HEK293 (cell line): ENCODE results near the gene CLNS1A.

Experiments
- GFI1B ChIP-seq: fragments of 450-650 bp; formaldehyde crosslinking; IDR thresholded peaks from 2 replicates; pipeline ENCODE4 v1.5.1; 2016; ENCODE audit warnings: missing biosample characterization, missing genetic modification characterization
- YY1 ChIP-seq: fragments of 450-650 bp; formaldehyde crosslinking; IDR thresholded peaks from 2 replicates; pipeline ENCODE4 v1.5.1; 2018; ENCODE audit warnings: missing biosample characterization, missing genetic modification characterization
- ZBTB20 ChIP-seq: fragments of 450-650 bp; formaldehyde crosslinking; IDR thresholded peaks from 2 replicates; pipeline ENCODE4 v1.5.1; 2016; ENCODE audit warnings: missing biosample characterization, missing genetic modification characterization
- ZNF133 ChIP-seq: fragments of 450-650 bp; formaldehyde crosslinking; IDR thresholded peaks from 2 replicates; pipeline ENCODE4 v1.5.1; 2016; ENCODE audit warnings: missing biosample characterization, missing genetic modification characterization
- ZNF274 ChIP-seq, 2 experiments: fragments of 200-500 bp in 1 of 2; fragments of 450-650 bp in 1 of 2; sonication (Bioruptor generic) in 1 of 2; formaldehyde crosslinking in 1 of 2; IDR thresholded peaks; 2 replicates each; pipeline versions ENCODE4 v1.5.1 to v1.6.1; 2014 to 2016; ENCODE audit warnings: borderline replicate concordance in 1 of 2, inconsistent platforms in 1 of 2, low read length in 1 of 2, missing biosample characterization in 1 of 2, missing genetic modification characterization in 1 of 2
- ZNF423 ChIP-seq: fragments of 450-650 bp; formaldehyde crosslinking; IDR thresholded peaks from 2 replicates; pipeline ENCODE4 v1.5.1; 2016; ENCODE audit warnings: missing biosample characterization, missing genetic modification characterization
- ZNF558 ChIP-seq: fragments of 450-650 bp; formaldehyde crosslinking; IDR thresholded peaks from 2 replicates; pipeline ENCODE4 v1.5.1; 2016; ENCODE audit warnings: missing biosample characterization, missing genetic modification characterization
- ZSCAN4 ChIP-seq: fragments of 450-650 bp; formaldehyde crosslinking; IDR thresholded peaks from 2 replicates; pipeline ENCODE4 v1.5.1; 2017; ENCODE audit warnings: missing biosample characterization, missing genetic modification characterization
- TF ChIP-seq, protein P1 (sequence below): fragments of 450-650 bp; formaldehyde crosslinking; IDR thresholded peaks from 2 replicates; pipeline ENCODE4 v1.5.1; 2016; ENCODE audit warnings: missing biosample characterization, missing genetic modification characterization
- TF ChIP-seq, protein P2 (sequence below): fragments of 450-650 bp; formaldehyde crosslinking; IDR thresholded peaks from 2 replicates; pipeline ENCODE4 v1.5.1; 2016; ENCODE audit warnings: missing biosample characterization, missing genetic modification characterization

- TF ChIP-seq ZBTB20 = no peak
- no peak for TF ChIP-seq ZNF274 (IDR thresholded peaks at IDR 0.05; ENCODE audit: low read length)
- no peak for TF ChIP-seq ZNF274 (tag by site-specific recombination; IDR thresholded peaks at IDR 0.05; ENCODE audit: borderline replicate concordance)
- no peak for TF ChIP-seq GFI1B (tag by site-specific recombination)
- TF ChIP-seq ZNF133 = no peak
- TF ChIP-seq ZNF558 (tag by site-specific recombination) = no peak
- TF ChIP-seq YY1 (tag by site-specific recombination) = no peak
- TF ChIP-seq, protein P1, sequence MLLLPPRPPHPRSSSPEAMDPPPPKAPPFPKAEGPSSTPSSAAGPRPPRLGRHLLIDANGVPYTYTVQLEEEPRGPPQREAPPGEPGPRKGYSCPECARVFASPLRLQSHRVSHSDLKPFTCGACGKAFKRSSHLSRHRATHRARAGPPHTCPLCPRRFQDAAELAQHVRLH (tag by site-specific recombination) = no peak
- no peak for TF ChIP-seq ZSCAN4
- no peak for TF ChIP-seq ZNF423 (tag by site-specific recombination)
- TF ChIP-seq, protein P2, sequence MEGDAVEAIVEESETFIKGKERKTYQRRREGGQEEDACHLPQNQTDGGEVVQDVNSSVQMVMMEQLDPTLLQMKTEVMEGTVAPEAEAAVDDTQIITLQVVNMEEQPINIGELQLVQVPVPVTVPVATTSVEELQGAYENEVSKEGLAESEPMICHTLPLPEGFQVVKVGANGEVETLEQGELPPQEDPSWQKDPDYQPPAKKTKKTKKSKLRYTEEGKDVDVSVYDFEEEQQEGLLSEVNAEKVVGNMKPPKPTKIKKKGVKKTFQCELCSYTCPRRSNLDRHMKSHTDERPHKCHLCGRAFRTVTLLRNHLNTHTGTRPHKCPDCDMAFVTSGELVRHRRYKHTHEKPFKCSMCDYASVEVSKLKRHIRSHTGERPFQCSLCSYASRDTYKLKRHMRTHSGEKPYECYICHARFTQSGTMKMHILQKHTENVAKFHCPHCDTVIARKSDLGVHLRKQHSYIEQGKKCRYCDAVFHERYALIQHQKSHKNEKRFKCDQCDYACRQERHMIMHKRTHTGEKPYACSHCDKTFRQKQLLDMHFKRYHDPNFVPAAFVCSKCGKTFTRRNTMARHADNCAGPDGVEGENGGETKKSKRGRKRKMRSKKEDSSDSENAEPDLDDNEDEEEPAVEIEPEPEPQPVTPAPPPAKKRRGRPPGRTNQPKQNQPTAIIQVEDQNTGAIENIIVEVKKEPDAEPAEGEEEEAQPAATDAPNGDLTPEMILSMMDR (tag by site-specific recombination) = no peak
These were observed 20.8 kb upstream of the CLNS1A start for GRCh38 chr11:77658213-77659013.
